Epithelial cell of prostate (primary cell): ENCODE results near the gene KHNYN.
"Not testable (repeated sequence)": the region's sequence is repeated elsewhere in the genome, so short reads cannot be mapped to it uniquely, and the experiment has no call there.

ENCODE experiments used
- DNase-seq: peaks from one replicate; pipeline ENCODE4 v3.0.0-alpha.2; 2011; ENCODE audit warnings: low read depth, low spot score
- H3K27ac ChIP-seq: fragments of 450-650 bp; 2 replicates; pipeline ENCODE4 v1.5.1; 2017; ENCODE audit warnings: mild to moderate bottlenecking

KHNYN gene

GRCh38 chr14:24463884-24464785 is 34.4 kb downstream of the KHNYN start:
- no peak for DNase-seq
- no peak overlapping the region for H3K27ac ChIP-seq

- no peak overlapping the region for H3K27ac ChIP-seq
- DNase-seq: no peak
These were observed 35.6 kb downstream of the KHNYN start for GRCh38 chr14:24465368-24465767.

- no peak for DNase-seq
- H3K27ac ChIP-seq: no peak overlapping the region
These were observed 36.1 kb downstream of the KHNYN start for GRCh38 chr14:24465805-24466204.

DNA sequence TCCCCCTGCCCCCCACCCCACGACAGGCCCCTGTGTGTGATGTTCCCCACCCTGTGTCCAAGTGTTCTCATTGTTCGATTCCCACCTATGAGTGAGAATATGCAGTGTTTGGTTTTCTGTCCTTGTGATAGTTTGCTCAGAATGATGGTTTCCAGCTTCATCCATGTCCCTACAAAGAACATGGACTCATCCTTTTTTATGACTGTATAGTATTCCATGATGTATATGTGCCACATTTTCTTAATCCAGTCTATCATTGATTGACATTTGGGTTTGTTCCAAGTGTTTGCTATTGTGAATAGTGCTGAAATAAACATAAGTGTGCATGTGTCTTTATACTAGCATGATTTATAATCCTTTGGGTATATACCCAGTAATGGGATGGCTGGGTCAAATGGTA is 40.7 kb downstream of the KHNYN start:
- not testable (repeated sequence) for DNase-seq, H3K27ac ChIP-seq

DNA sequence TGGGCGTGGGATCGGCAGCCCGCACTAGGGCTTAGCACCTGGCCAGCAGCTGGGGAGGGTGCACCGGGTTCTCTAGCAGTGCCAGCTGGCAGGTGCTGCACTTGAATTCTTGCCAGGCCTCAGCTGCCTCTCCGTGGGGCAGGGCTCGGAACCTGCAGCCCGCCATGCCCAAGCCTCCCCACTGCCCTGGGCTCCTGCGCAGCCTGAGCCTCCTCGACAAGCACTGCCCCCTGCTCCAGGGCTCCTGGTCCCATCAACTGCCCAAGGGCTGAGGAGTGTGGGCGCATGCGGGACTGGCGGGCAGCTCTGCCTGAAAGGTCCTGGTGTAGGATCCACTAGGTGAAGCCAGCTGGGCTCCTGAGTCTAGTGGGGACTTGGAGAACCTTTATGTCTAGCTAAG is 43.5 kb downstream of the KHNYN start:
- no peak overlapping the region for H3K27ac ChIP-seq
- DNase-seq: no peak

DNA sequence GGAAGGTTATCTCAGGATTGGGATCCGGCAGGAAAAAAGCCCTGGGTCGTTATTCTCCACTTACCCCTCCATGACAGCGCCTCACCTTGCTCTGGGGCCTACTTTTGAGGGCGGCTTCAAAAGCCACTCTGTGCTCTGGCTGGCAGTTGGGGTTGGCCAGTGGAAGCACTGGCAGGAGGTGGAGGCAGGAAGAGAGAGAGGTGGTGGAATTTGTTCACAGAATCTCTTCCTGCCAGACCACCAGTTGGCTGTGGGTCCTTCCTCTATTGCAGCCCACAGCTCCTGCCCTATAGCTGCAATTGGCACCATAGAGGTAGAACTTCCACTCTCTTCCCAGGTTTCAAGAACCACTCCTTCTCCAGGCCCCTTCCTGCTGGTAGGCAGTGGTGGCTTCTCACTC is 45.5 kb downstream of the KHNYN start:
- H3K27ac ChIP-seq: no peak overlapping the region
- DNase-seq: no peak

- not testable (repeated sequence) for H3K27ac ChIP-seq, DNase-seq
These were observed 50.2 kb downstream of the KHNYN start for GRCh38 chr14:24479999-24480398.

- no peak for DNase-seq
- no peak overlapping the region for H3K27ac ChIP-seq
These were observed 52.0 kb downstream of the KHNYN start for GRCh38 chr14:24481622-24482324.

- not testable (repeated sequence) for H3K27ac ChIP-seq, DNase-seq
These were observed 53.0 kb downstream of the KHNYN start for GRCh38 chr14:24482699-24483303.

DNA sequence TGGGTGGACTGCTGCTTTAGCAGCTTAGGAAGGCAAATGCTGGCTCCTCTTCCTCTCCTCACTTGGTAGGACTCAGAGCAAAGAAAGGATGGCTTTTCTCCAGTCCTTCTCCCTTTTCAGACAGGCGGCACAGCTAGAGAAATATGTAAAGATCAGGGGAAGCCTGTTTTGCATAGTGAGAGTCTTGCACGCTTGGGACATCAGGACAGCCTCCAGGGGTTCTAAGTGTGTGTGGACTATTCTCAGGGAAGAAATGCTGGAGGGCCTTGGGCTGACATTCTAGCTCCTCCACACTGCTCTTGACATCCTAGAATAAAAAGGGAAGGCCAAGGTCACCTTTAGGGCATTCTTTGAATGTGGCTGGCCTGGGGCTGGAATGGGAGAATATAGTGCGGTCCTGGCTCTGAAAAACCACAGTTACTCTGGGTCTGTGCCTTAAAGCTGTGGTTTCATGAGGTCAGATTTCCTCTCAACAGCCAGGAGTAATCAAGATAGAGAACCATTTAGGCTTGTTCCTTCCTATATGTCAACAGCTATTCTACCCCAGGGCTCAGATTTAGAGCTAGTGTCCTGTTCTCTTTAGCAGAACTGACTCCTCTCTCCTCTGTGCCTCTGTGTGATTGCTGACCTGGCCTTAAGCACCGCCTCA is 54.0 kb downstream of the KHNYN start:
- no peak for DNase-seq
- no peak overlapping the region for H3K27ac ChIP-seq
